Transverse colon (tissue), 4 donors: ENCODE data around the gene MSX1. TPM values are rescaled to one million over a fixed set of nuclear protein-coding genes. Genes with fewer than 3 reads are reported as not detected.
A peak's percentile ranks its signal among the peaks of the same experiment; 100 is the strongest.

Experiments
- DNase-seq: peaks from one replicate; pipeline ENCODE4 v3.0.0-alpha.2; 2019
- H3K27ac ChIP-seq, 4 donors: fragments of 200-600 bp; sonication (generic); 2 replicates each; pipeline ENCODE4 v1.5.1; 2016 to 2018; ENCODE audit warnings: inconsistent platforms in 4 of 4
- H3K27me3 ChIP-seq: fragments of 200-600 bp; sonication (generic); 2 replicates; pipeline ENCODE4 v1.5.1; 2017; ENCODE audit warnings: inconsistent platforms
- H3K36me3 ChIP-seq, 4 donors: fragments of 200-600 bp; sonication (generic); 2 replicates each; pipeline ENCODE4 v1.5.1; 2017 to 2019; ENCODE audit warnings: inconsistent platforms in 4 of 4
- H3K4me1 ChIP-seq, 4 donors: fragments of 200-600 bp; sonication (generic); 2 replicates each; pipeline ENCODE4 v1.5.1; 2017 to 2020; ENCODE audit warnings: inconsistent platforms in 4 of 4
- H3K4me3 ChIP-seq, 4 donors: fragments of 200-600 bp; sonication (generic); 1 replicate in 1 of 4; 2 replicates in 3 of 4; pipeline versions ENCODE4 v1.5.1 to v1.6.1; 2017 to 2019; ENCODE audit warnings: inconsistent platforms in 4 of 4
- H3K9me3 ChIP-seq, 2 donors: fragments of 200-600 bp; sonication (generic); 2 replicates each; pipeline ENCODE4 v1.5.1; 2017 to 2019; ENCODE audit warnings: inconsistent platforms in 2 of 2
- EP300 ChIP-seq: sonication (generic); formaldehyde crosslinking; IDR thresholded peaks from one replicate; pipeline ENCODE4 v1.6.1; 2017; ENCODE audit warnings: antibody characterized with exemption, low read depth
- POLR2A ChIP-seq: fragments of 450-650 bp; IDR thresholded peaks from one replicate; pipeline ENCODE4 v1.6.1; 2016; ENCODE audit warnings: antibody characterized with exemption, mild to moderate bottlenecking, moderate library complexity
- POLR2AphosphoS5 ChIP-seq, 3 donors: sonication (generic); formaldehyde crosslinking; IDR thresholded peaks; one replicate each; pipeline ENCODE4 v1.6.1; 2016; ENCODE audit warnings: antibody characterized with exemption in 3 of 3
- WGBS, 2 donors: methylation state at CpG; one replicate each; pipeline ENCODE4 v1.1.5; 2018; ENCODE audit warnings: low coverage in 1 of 2; 5-methylcytosine and 5-hydroxymethylcytosine counted together
- in situ Hi-C, 4 donors: fragments of 200-750 bp; cut with MboI; loops; one replicate each; pipeline versions ENCODE4 v1.15.0 to v1.15.1; 2017; ENCODE audit warnings: low sequenced_read_pairs in 3 of 4, low pct_ligation_motif_present in 1 of 4, low pct_unique_long_range_greater_than_20kb in 1 of 4
- intact Hi-C: fragments of 100-400 bp; cut with DNase I; formaldehyde crosslinking; loops from one replicate; pipeline ENCODE4 v1.15.1; 2023; ENCODE audit warnings: low total_unique reads
- total RNA-seq, 4 donors: library from RNA; depleted of rRNA; stranded (reverse); fragments of >200 nt; gene quantifications; one replicate each; pipeline ENCODE4 v1.1.0, GENCODE V29; 2016
- TF ChIP-seq, protein P1 (sequence below), 5 experiments: fragments of 200-600 bp in 3 of 5; fragments of 450-650 bp in 2 of 5; sonication (generic) in 3 of 5; IDR thresholded peaks; 1 replicate in 2 of 5; 2 replicates in 3 of 5; pipeline ENCODE4 v1.5.1; 2016 to 2017; ENCODE audit warnings: antibody characterized with exemption in 5 of 5, inconsistent platforms in 3 of 5, mild to moderate bottlenecking in 2 of 5, moderate library complexity in 1 of 5

MSX1 gene
- total RNA-seq, 4 donors from 2014 or later, result 0.41 TPM; not detected in 3

GRCh38 chr4:4862665-4863482 is 3.4 kb downstream of the MSX1 start:
- no peak for DNase-seq
- intact Hi-C loops, result no loop called here
- no peaks in the 10 kb centered on the region for H3K36me3 ChIP-seq
- WGBS, 2 donors, result 39 to 61% methylated on average over 13 to 51 of the region's 51 CpGs
- no peaks in the 10 kb centered on the region for H3K9me3 ChIP-seq
- H3K27me3 ChIP-seq, result peaks cover 100% of the 10 kb centered on the region
- peaks cover 11 to 55% (median 39%) of the 10 kb centered on the region in 4 donors for H3K4me1 ChIP-seq
- TF ChIP-seq EP300 (no peak), POLR2A (no peak), POLR2AphosphoS5 (IDR thresholded peaks at IDR 0.05) (no peak)
- TF ChIP-seq, protein P1, sequence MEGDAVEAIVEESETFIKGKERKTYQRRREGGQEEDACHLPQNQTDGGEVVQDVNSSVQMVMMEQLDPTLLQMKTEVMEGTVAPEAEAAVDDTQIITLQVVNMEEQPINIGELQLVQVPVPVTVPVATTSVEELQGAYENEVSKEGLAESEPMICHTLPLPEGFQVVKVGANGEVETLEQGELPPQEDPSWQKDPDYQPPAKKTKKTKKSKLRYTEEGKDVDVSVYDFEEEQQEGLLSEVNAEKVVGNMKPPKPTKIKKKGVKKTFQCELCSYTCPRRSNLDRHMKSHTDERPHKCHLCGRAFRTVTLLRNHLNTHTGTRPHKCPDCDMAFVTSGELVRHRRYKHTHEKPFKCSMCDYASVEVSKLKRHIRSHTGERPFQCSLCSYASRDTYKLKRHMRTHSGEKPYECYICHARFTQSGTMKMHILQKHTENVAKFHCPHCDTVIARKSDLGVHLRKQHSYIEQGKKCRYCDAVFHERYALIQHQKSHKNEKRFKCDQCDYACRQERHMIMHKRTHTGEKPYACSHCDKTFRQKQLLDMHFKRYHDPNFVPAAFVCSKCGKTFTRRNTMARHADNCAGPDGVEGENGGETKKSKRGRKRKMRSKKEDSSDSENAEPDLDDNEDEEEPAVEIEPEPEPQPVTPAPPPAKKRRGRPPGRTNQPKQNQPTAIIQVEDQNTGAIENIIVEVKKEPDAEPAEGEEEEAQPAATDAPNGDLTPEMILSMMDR (IDR thresholded peaks at IDR 0.05), result no peak
- no peak overlapping the region for H3K4me3 ChIP-seq
- no peak overlapping the region for H3K27ac ChIP-seq
- in situ Hi-C loops, result loop anchor here in 1 of 4 donors (25.0 kb wide), 1 partner anchor 376 kb away; no protein-coding TSS in a partner anchor

- in situ Hi-C loops, result loop anchor here in 1 of 4 donors (25.0 kb wide), 1 partner anchor 377 kb away; no protein-coding TSS in a partner anchor
- no peak overlapping the region for H3K4me3 ChIP-seq
- DNase-seq, result no peak
- no peak overlapping the region for H3K27ac ChIP-seq
- 12 to 21% methylated on average over 5 to 25 of the region's 25 CpGs for WGBS, 2 donors
- intact Hi-C loops, result no loop called here
- H3K27me3 ChIP-seq, result peaks cover 100% of the 10 kb centered on the region
- H3K36me3 ChIP-seq, result no peaks in the 10 kb centered on the region
- no peak for TF ChIP-seq EP300
- no peak for TF ChIP-seq POLR2AphosphoS5 (IDR thresholded peaks at IDR 0.05)
- TF ChIP-seq, protein P1 (IDR thresholded peaks at IDR 0.05), result no peak
- no peak for TF ChIP-seq POLR2A
- peaks cover 11 to 44% (median 33%) of the 10 kb centered on the region in 4 donors for H3K4me1 ChIP-seq
- H3K9me3 ChIP-seq, result no peaks in the 10 kb centered on the region
Observed at GRCh38 chr4:4864443-4864939, 5.0 kb downstream of the MSX1 start.

GRCh38 chr4:4864940-4865704 is 5.7 kb downstream of the MSX1 start:
- Histone ChIP-seq H3K9me3 (no peaks in the 10 kb centered on the region), H3K27ac (no peak overlapping the region), H3K36me3 (no peaks in the 10 kb centered on the region), H3K27me3 (peaks cover 100% of the 10 kb centered on the region), H3K4me3 (no peak overlapping the region), H3K4me1 (peaks cover 11 to 40% (median 29%) of the 10 kb centered on the region in 4 donors)
- in situ Hi-C loops (loop anchor here in 1 of 4 donors (25.0 kb wide), 1 partner anchor 378 kb away; no protein-coding TSS in a partner anchor), intact Hi-C loops (no loop called here)
- DNase-seq, result no peak
- no peak for TF ChIP-seq EP300
- 1 to 13% methylated on average over 12 to 43 of the region's 43 CpGs for WGBS, 2 donors

GRCh38 chr4:4865705-4866123 is 6.2 kb downstream of the MSX1 start:
- WGBS, 2 donors, result 16% methylated on average over 25 of the region's 36 CpGs; no CpG with 5 or more reads in 1 of the 2 donors
- TF ChIP-seq, protein P1 (IDR thresholded peaks at IDR 0.05), result no peak
- TF ChIP-seq POLR2AphosphoS5 (IDR thresholded peaks at IDR 0.05) (no peak), POLR2A (no peak), EP300 (no peak)
- Histone ChIP-seq H3K4me1 (peaks cover 5 to 34% (median 23%) of the 10 kb centered on the region in 4 donors), H3K4me3 (peak overlapping the region in 2 of 4 donors; percentile 4 to 22), H3K9me3 (no peaks in the 10 kb centered on the region), H3K27ac (no peak overlapping the region), H3K27me3 (peaks cover 100% of the 10 kb centered on the region), H3K36me3 (no peaks in the 10 kb centered on the region)
- in situ Hi-C loops (loop anchor here in 1 of 4 donors (25.0 kb wide), 1 partner anchor 378 kb away; no protein-coding TSS in a partner anchor), intact Hi-C loops (no loop called here)
- no peak for DNase-seq
